Spleen (tissue), 7 donors: Measurements from ENCODE around the gene FHL2.

Experiments used
- CTCF ChIP-seq, 11 experiments: fragments of 200-600 bp in 7 of 11; fragments of 450-650 bp in 4 of 11; sonication (generic) in 4 of 11; IDR thresholded peaks in 8 of 11; conservative IDR thresholded peaks in 3 of 11; 1 replicate in 7 of 11; 2 replicates in 4 of 11; pipeline versions ENCODE4 v1.4.0 to v1.8.0; 2016 to 2021; ENCODE audit warnings: antibody characterized with exemption in 11 of 11, inconsistent platforms in 4 of 11, mild to moderate bottlenecking in 1 of 11
- POLR2A ChIP-seq, 3 donors: fragments of 450-650 bp; IDR thresholded peaks; one replicate each; pipeline ENCODE4 v1.5.1; 2017; ENCODE audit warnings: antibody characterized with exemption in 3 of 3, mild to moderate bottlenecking in 1 of 3
- POLR2AphosphoS5 ChIP-seq, 3 donors: sonication (generic); formaldehyde crosslinking; IDR thresholded peaks; one replicate each; pipeline ENCODE4 v1.5.1; 2017; ENCODE audit warnings: antibody characterized with exemption in 3 of 3
- donor health status: DM: no; HTN: no; CAD: no; lungs with moderate emphysema.
- donor health status: DM: no; HTN: no; CAD: no.
- donor health status: DM: no; HTN: no; CAD: no.

GRCh38 chr2:105376789-105377240 is 22.0 kb downstream of the FHL2 start:
- no peak for TF ChIP-seq POLR2A (IDR thresholded peaks at IDR 0.05)
- no peak for TF ChIP-seq CTCF (IDR thresholded peaks at IDR 0.05 in 8 of 11, conservative IDR thresholded peaks at IDR 0.05 in 3 of 11)
- TF ChIP-seq POLR2AphosphoS5 (IDR thresholded peaks at IDR 0.05): no peak
